ENCODE measurements around the gene SLC4A8.
"Not testable (repeated sequence)": the region's sequence is repeated elsewhere in the genome, so short reads cannot be mapped to it uniquely, and the experiment has no call there.

SLC4A8 gene

GRCh38 chr12:51430196-51430895 lies 5.7 kb downstream of the SLC4A8 start:
- DNase-seq (ENCODE audit: low spot score) = no peak

- DNase-seq (ENCODE audit: low spot score) = no peak
These were observed 8.3 kb downstream of the SLC4A8 start for GRCh38 chr12:51432921-51433320.

- DNase-seq (ENCODE audit: low spot score) = no peak
These were observed 9.7 kb downstream of the SLC4A8 start for GRCh38 chr12:51434305-51434704.

GRCh38 chr12:51437431-51437830 lies 12.8 kb downstream of the SLC4A8 start:
- no peak for DNase-seq (ENCODE audit: low spot score)

- DNase-seq (ENCODE audit: low spot score) = no peak
These were observed 14.7 kb downstream of the SLC4A8 start for GRCh38 chr12:51439330-51439729.

- DNase-seq (ENCODE audit: low spot score) = peak; percentile 72
These were observed 17.0 kb downstream of the SLC4A8 start for GRCh38 chr12:51441583-51441982.

GRCh38 chr12:51442324-51442723 lies 17.7 kb downstream of the SLC4A8 start:
- DNase-seq (ENCODE audit: low spot score) = peak; percentile 45

- no peak for DNase-seq (ENCODE audit: low spot score)
These were observed 18.9 kb downstream of the SLC4A8 start for GRCh38 chr12:51443573-51443972.

- DNase-seq (ENCODE audit: low spot score) = no peak
These were observed 24.1 kb downstream of the SLC4A8 start for GRCh38 chr12:51448618-51449256.

- peak; percentile 18 for DNase-seq (ENCODE audit: low spot score)
These were observed 25.1 kb downstream of the SLC4A8 start for GRCh38 chr12:51449580-51450246.

- DNase-seq (ENCODE audit: low spot score) = no peak
These were observed 25.7 kb downstream of the SLC4A8 start for GRCh38 chr12:51450333-51450732.

- DNase-seq (ENCODE audit: low spot score) = no peak
These were observed 26.2 kb downstream of the SLC4A8 start for GRCh38 chr12:51450806-51451205.

- not testable (repeated sequence) for DNase-seq (ENCODE audit: low spot score)
These were observed 29.4 kb downstream of the SLC4A8 start for GRCh38 chr12:51454016-51454415.

- not testable (repeated sequence) for DNase-seq (ENCODE audit: low spot score)
These were observed 30.4 kb downstream of the SLC4A8 start for GRCh38 chr12:51455050-51455449.

GRCh38 chr12:51458635-51459034 lies 34.0 kb downstream of the SLC4A8 start:
- DNase-seq (ENCODE audit: low spot score) = no peak

- no peak for DNase-seq (ENCODE audit: low spot score)
These were observed 35.9 kb downstream of the SLC4A8 start for GRCh38 chr12:51460519-51460918.

- no peak for DNase-seq (ENCODE audit: low spot score)
These were observed 40.9 kb downstream of the SLC4A8 start for GRCh38 chr12:51465491-51465890.

GRCh38 chr12:51470116-51470515 lies 45.5 kb downstream of the SLC4A8 start:
- DNase-seq (ENCODE audit: low spot score) = no peak

- DNase-seq (ENCODE audit: low spot score) = no peak
These were observed 46.7 kb downstream of the SLC4A8 start for GRCh38 chr12:51471111-51471864.

- no peak for DNase-seq (ENCODE audit: low spot score)
These were observed 48.4 kb downstream of the SLC4A8 start for GRCh38 chr12:51472984-51473383.

GRCh38 chr12:51473947-51474346 lies 49.3 kb downstream of the SLC4A8 start:
- no peak for DNase-seq (ENCODE audit: low spot score)

GRCh38 chr12:51475543-51475942 lies 50.9 kb downstream of the SLC4A8 start:
- peak; percentile 12 for DNase-seq (ENCODE audit: low spot score)

Measured in AG20443 (cell line).